K562 (cell line): ENCODE measurements around the gene LPCAT3. TPM values are rescaled to one million over a fixed set of nuclear protein-coding genes. Genes with fewer than 3 reads are reported as not detected.
A peak's percentile ranks its signal among the peaks of the same experiment; 100 is the strongest.

Source experiments
- COPS2 ChIP-seq: fragments of 450-650 bp; conservative IDR thresholded peaks from 2 replicates; pipeline ENCODE4 v1.6.1; 2016; ENCODE audit warnings: mild to moderate bottlenecking, moderate library complexity
- EGR1 ChIP-seq: fragments of 450-650 bp; conservative IDR thresholded peaks from 2 replicates; pipeline ENCODE4 v1.6.1; 2017; ENCODE audit warnings: mild to moderate bottlenecking
- KHSRP ChIP-seq: fragments of 450-650 bp; IDR thresholded peaks from 2 replicates; pipeline ENCODE4 v1.6.1; 2017
- MCM2 ChIP-seq: fragments of 450-650 bp; IDR thresholded peaks from 2 replicates; pipeline ENCODE4 v1.6.1; 2017; ENCODE audit warnings: low read depth, mild to moderate bottlenecking
- PHB ChIP-seq: fragments of 250-450 bp; sonication (Bioruptor Pico); IDR thresholded peaks from 2 replicates; pipeline ENCODE4 v1.5.0; 2021
- PTTG1 ChIP-seq: fragments of 450-650 bp; IDR thresholded peaks from 2 replicates; pipeline ENCODE4 v1.6.1; 2016; ENCODE audit warnings: low read depth, mild to moderate bottlenecking, missing genetic modification characterization, missing compliant biosample characterization
- TBL1XR1 ChIP-seq, 2 experiments: IDR thresholded peaks; 2 replicates each; pipeline ENCODE4 v1.6.1; 2012; ENCODE audit warnings: improper control_type of control experiment in 2 of 2, low read length in 2 of 2, mild to moderate bottlenecking in 1 of 2
- TRIM25 ChIP-seq: fragments of 450-650 bp; IDR thresholded peaks from 2 replicates; pipeline ENCODE4 v1.7.0; 2016; ENCODE audit warnings: borderline replicate concordance
- ZC3H4 ChIP-seq: sonication (generic); formaldehyde crosslinking; IDR thresholded peaks from 2 replicates; pipeline ENCODE4 v1.9.0; 2021; ENCODE audit warnings: missing genetic modification reagents, borderline replicate concordance
- ZNF354B ChIP-seq: fragments of 250-450 bp; sonication (Bioruptor Pico); IDR thresholded peaks from 2 replicates; pipeline ENCODE4 v1.4.0; 2020
- ZNF717 ChIP-seq: fragments of 250-450 bp; sonication (Bioruptor Pico); IDR thresholded peaks from 2 replicates; pipeline ENCODE4 v1.5.0; 2021
- polyA plus RNA-seq, 8 experiments: library from polyadenylated mRNA; depleted of rRNA in 4 of 8; stranded (reverse) in 5 of 8; unstranded in 3 of 8; fragments of >200 nt; fragmentation: Nextera tagmentation in 2 of 8; fragmentation: Illumina TruSeq in 1 of 8; extraction: Ambion mirVana in 2 of 8; extraction: Trizol in 1 of 8; gene quantifications; 2 replicates each; pipeline versions ENCODE4 v1.2.1 to v1.2.3, GENCODE V29; 2011 to 2014; ENCODE audit warnings: inconsistent platforms in 1 of 8, missing spikeins in 1 of 8
- total RNA-seq, 7 experiments: library from RNA; depleted of rRNA in 6 of 7; stranded (reverse); fragments of >200 nt in 6 of 7; fragmentation: Illumina TruSeq in 2 of 7; extraction: Trizol in 2 of 7; gene quantifications; 2 replicates each; pipeline versions ENCODE4 v1.2.1 to v1.2.3, GENCODE V29; 2011 to 2021; ENCODE audit warnings: low replicate concordance in 1 of 7
- TF ChIP-seq, protein P1 (sequence below): fragments of 450-650 bp; IDR thresholded peaks from 2 replicates; pipeline ENCODE4 v1.6.1; 2016; ENCODE audit warnings: mild to moderate bottlenecking, moderate library complexity
- TF ChIP-seq, protein P2 (sequence below): fragments of 200-800 bp; sonication (Bioruptor generic); IDR thresholded peaks from 2 replicates; pipeline ENCODE4 v1.6.1; 2017; ENCODE audit warnings: missing genetic modification characterization, missing compliant biosample characterization

LPCAT3 gene
- total and polyA plus RNA-seq, 9 of the 15 experiments (the other 6 are each of a cell fraction or from before 2014, with no cell fraction given): 4.9 to 52.5 (median 25.3) TPM

- TF ChIP-seq, protein P1, sequence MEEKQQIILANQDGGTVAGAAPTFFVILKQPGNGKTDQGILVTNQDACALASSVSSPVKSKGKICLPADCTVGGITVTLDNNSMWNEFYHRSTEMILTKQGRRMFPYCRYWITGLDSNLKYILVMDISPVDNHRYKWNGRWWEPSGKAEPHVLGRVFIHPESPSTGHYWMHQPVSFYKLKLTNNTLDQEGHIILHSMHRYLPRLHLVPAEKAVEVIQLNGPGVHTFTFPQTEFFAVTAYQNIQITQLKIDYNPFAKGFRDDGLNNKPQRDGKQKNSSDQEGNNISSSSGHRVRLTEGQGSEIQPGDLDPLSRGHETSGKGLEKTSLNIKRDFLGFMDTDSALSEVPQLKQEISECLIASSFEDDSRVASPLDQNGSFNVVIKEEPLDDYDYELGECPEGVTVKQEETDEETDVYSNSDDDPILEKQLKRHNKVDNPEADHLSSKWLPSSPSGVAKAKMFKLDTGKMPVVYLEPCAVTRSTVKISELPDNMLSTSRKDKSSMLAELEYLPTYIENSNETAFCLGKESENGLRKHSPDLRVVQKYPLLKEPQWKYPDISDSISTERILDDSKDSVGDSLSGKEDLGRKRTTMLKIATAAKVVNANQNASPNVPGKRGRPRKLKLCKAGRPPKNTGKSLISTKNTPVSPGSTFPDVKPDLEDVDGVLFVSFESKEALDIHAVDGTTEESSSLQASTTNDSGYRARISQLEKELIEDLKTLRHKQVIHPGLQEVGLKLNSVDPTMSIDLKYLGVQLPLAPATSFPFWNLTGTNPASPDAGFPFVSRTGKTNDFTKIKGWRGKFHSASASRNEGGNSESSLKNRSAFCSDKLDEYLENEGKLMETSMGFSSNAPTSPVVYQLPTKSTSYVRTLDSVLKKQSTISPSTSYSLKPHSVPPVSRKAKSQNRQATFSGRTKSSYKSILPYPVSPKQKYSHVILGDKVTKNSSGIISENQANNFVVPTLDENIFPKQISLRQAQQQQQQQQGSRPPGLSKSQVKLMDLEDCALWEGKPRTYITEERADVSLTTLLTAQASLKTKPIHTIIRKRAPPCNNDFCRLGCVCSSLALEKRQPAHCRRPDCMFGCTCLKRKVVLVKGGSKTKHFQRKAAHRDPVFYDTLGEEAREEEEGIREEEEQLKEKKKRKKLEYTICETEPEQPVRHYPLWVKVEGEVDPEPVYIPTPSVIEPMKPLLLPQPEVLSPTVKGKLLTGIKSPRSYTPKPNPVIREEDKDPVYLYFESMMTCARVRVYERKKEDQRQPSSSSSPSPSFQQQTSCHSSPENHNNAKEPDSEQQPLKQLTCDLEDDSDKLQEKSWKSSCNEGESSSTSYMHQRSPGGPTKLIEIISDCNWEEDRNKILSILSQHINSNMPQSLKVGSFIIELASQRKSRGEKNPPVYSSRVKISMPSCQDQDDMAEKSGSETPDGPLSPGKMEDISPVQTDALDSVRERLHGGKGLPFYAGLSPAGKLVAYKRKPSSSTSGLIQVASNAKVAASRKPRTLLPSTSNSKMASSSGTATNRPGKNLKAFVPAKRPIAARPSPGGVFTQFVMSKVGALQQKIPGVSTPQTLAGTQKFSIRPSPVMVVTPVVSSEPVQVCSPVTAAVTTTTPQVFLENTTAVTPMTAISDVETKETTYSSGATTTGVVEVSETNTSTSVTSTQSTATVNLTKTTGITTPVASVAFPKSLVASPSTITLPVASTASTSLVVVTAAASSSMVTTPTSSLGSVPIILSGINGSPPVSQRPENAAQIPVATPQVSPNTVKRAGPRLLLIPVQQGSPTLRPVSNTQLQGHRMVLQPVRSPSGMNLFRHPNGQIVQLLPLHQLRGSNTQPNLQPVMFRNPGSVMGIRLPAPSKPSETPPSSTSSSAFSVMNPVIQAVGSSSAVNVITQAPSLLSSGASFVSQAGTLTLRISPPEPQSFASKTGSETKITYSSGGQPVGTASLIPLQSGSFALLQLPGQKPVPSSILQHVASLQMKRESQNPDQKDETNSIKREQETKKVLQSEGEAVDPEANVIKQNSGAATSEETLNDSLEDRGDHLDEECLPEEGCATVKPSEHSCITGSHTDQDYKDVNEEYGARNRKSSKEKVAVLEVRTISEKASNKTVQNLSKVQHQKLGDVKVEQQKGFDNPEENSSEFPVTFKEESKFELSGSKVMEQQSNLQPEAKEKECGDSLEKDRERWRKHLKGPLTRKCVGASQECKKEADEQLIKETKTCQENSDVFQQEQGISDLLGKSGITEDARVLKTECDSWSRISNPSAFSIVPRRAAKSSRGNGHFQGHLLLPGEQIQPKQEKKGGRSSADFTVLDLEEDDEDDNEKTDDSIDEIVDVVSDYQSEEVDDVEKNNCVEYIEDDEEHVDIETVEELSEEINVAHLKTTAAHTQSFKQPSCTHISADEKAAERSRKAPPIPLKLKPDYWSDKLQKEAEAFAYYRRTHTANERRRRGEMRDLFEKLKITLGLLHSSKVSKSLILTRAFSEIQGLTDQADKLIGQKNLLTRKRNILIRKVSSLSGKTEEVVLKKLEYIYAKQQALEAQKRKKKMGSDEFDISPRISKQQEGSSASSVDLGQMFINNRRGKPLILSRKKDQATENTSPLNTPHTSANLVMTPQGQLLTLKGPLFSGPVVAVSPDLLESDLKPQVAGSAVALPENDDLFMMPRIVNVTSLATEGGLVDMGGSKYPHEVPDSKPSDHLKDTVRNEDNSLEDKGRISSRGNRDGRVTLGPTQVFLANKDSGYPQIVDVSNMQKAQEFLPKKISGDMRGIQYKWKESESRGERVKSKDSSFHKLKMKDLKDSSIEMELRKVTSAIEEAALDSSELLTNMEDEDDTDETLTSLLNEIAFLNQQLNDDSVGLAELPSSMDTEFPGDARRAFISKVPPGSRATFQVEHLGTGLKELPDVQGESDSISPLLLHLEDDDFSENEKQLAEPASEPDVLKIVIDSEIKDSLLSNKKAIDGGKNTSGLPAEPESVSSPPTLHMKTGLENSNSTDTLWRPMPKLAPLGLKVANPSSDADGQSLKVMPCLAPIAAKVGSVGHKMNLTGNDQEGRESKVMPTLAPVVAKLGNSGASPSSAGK: peak; percentile 85
- no peak for TF ChIP-seq COPS2
- peak; percentile 43; the same call in 1 of the 2 replicates for TF ChIP-seq KHSRP
- TF ChIP-seq MCM2: no peak
- TF ChIP-seq ZC3H4: 0 out of 2 replicates have a peak, but pooled peaks have one; percentile 48
- TF ChIP-seq ZNF717: no peak
- peak in 1 of 2 experiments; percentile 60; a peak in 1 of 4 replicates for TF ChIP-seq TBL1XR1 (IDR thresholded peaks at IDR 0.05; ENCODE audit: low read length in 2 of 2)
- peak; percentile 88; the same call in 1 of the 2 replicates for TF ChIP-seq PHB (CRISPR knock-in tag)
- TF ChIP-seq EGR1: peak; percentile 86
- TF ChIP-seq ZNF354B (CRISPR knock-in tag): no peak
- no peak for TF ChIP-seq TRIM25
- TF ChIP-seq, protein P2, sequence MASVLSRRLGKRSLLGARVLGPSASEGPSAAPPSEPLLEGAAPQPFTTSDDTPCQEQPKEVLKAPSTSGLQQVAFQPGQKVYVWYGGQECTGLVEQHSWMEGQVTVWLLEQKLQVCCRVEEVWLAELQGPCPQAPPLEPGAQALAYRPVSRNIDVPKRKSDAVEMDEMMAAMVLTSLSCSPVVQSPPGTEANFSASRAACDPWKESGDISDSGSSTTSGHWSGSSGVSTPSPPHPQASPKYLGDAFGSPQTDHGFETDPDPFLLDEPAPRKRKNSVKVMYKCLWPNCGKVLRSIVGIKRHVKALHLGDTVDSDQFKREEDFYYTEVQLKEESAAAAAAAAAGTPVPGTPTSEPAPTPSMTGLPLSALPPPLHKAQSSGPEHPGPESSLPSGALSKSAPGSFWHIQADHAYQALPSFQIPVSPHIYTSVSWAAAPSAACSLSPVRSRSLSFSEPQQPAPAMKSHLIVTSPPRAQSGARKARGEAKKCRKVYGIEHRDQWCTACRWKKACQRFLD (CRISPR knock-in tag): no peak
- TF ChIP-seq PTTG1 (tag): no peak
These were observed 80.6 kb downstream of the LPCAT3 start (continued) for GRCh38 chr12:6937481-6938352.
